ENCODE measurements around the gene NAALADL2.

Gene NAALADL2

GRCh38 chr3:174859114-174859735 lies at the start of gene NAALADL2:
Gene NAALADL2, plus strand, starts transcription at chr3:174859334.
- peak; percentile 5 for DNase-seq

- DNase-seq = no peak
Observed at GRCh38 chr3:174810254-174810653, 48.9 kb upstream of the NAALADL2 start.

GRCh38 chr3:174812172-174812862 lies 46.8 kb upstream of the NAALADL2 start:
- DNase-seq = no peak

- DNase-seq = no peak
Observed at GRCh38 chr3:174815750-174816149, 43.4 kb upstream of the NAALADL2 start.

GRCh38 chr3:174820885-174821284 lies 38.2 kb upstream of the NAALADL2 start:
- DNase-seq = no peak

GRCh38 chr3:174821477-174821876 lies 37.7 kb upstream of the NAALADL2 start:
- peak; percentile 63 for DNase-seq

GRCh38 chr3:174822320-174822719 lies 36.8 kb upstream of the NAALADL2 start:
- DNase-seq = no peak

DNA sequence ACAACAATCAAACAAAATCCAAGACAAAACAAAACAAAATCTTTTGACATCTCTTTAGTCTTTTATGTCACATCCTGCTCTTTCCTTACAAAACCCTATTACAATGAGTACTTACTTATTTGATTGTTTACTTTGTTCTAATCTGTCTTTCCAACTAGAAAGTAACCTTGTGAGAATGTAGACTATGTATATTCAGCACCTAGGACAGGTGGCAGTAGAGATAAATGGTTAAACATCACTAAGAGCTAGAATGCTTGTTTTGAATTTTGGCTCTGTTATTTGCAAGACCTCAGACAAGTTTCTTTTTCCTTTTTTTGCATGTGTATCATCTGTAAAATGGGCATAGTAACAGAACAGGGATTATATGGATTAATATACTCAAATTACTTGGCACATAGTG lies 33.1 kb upstream of the NAALADL2 start:
- DNase-seq = no peak

- no peak for DNase-seq
Observed at GRCh38 chr3:174844746-174845145, 14.4 kb upstream of the NAALADL2 start.

DNA sequence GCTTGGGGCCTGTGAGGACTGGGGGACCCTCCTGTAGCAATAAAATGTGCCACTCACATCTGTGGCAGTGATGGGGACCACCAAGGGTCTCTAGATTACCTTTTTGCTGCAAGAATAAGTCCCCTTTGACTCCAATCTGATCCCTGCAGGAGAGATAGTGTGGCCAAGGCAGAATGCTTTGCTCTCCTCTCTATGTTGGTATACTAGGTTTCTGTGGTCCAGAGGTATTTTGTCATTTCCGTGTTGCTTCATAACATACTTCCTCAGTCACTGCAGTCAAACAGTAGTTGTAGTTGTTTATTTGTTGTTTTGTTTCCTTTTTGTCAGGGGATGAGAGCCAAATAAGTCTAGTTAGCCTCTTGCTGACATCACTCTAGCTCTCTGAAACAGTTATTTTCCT lies 13.1 kb upstream of the NAALADL2 start:
- DNase-seq = no peak

DNA sequence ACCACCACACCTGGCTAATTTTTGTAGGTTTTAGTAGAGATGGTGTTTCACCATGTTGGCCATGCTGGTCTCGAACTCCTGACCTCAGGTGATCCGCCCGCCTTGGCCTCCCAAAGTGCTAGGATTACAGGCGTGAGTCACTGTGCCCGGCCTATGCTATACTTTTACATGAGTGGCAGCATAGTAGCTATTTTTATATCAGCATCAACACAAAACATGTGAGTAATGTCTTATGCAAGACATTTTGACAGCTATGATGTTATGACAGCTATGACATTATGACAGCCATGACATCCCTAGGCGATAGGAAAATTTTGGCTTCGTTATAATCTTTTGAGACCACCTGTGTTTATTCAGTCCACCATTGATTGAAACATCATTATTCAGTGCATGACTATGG lies 4.1 kb upstream of the NAALADL2 start:
- DNase-seq = no peak

- no peak for DNase-seq
Observed at GRCh38 chr3:174857301-174857700, 1.8 kb upstream of the NAALADL2 start.

DNA sequence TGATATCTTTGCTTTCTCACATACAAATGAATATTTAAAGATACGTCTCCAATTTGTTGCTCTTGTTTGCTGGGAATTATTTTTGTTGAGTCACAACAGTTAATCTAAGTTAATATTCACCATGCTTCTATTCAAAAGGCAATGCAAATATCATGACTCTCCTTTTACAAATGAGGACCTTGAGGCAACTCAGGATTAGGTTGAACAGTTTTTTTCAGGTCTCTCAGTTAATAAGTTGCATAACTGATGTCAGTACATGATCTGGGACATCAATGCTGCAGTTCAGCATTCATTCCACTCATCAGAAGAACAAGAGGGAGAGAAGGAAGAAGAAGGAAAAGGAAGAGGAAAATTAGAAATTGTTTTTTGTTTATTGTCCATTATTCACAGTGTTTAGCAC lies 781 bp upstream of the NAALADL2 start:
- no peak for DNase-seq

GRCh38 chr3:174859756-174860155 lies 622 bp downstream of the NAALADL2 start:
- DNase-seq = no peak

GRCh38 chr3:174862101-174862500 lies 3.0 kb downstream of the NAALADL2 start:
- DNase-seq = peak; percentile 72

DNA sequence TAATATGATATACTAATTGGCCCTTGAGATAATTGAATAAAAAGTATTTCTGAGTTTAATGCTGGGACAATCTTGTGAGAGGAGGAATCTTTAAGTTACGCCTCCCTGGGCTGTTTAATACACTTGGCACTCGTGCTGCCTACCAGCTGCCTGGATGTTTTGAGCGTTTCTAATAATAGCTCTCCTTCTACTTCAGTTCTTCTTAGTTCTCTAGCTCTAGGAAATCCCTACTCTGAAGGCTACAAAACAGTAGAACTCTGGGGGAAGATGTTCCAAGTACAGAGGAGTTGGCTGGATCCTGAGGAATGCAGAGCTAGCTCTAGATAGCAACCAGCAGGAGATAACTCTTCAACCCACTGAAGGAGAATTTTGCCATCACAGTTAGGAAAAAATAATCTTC lies 3.5 kb downstream of the NAALADL2 start:
- DNase-seq = peak; percentile 6

DNA sequence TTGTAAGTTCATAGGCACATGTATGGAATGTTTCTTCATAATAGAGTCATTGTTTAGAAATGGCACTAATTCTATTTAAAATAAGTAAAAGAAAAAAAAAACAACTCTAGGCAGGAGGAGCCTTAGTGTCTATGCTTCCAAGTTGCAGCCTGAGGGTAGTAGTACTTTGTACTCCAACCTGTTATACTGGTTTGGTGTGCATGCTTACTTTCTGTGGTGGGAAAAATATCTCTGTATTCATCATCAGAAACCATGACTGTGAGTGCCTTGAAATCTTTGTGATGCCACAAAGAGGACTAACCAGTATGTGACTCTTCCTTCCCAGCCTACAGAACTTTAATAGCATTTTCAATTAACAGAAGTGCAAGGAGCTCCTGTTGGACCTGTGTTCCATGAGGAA lies 4.4 kb downstream of the NAALADL2 start:
- DNase-seq = no peak

- no peak for DNase-seq
Observed at GRCh38 chr3:174869448-174869847, 10.3 kb downstream of the NAALADL2 start.

GRCh38 chr3:174873832-174874657 lies 14.9 kb downstream of the NAALADL2 start:
- DNase-seq = peak; percentile 54

DNA sequence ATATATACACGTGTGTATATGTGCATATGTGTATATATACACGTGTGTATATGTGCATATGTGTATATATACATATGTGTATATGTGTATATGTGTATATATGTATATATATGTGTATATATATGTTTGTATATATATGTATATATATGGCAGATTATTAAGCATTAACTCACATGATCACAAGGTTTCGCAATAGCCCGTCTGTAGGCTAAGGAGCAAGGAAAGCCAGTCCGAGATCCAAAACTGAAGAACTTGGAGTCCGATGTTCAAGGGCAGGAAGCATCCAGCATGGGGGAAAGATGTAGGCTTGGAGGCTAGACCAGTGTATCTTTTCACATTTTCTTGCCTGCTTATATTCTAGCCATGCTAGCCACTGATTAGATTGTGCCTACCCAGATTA lies 23.7 kb downstream of the NAALADL2 start:
- no peak for DNase-seq

GRCh38 chr3:174883881-174884675 lies 24.9 kb downstream of the NAALADL2 start:
- DNase-seq = no peak

DNA sequence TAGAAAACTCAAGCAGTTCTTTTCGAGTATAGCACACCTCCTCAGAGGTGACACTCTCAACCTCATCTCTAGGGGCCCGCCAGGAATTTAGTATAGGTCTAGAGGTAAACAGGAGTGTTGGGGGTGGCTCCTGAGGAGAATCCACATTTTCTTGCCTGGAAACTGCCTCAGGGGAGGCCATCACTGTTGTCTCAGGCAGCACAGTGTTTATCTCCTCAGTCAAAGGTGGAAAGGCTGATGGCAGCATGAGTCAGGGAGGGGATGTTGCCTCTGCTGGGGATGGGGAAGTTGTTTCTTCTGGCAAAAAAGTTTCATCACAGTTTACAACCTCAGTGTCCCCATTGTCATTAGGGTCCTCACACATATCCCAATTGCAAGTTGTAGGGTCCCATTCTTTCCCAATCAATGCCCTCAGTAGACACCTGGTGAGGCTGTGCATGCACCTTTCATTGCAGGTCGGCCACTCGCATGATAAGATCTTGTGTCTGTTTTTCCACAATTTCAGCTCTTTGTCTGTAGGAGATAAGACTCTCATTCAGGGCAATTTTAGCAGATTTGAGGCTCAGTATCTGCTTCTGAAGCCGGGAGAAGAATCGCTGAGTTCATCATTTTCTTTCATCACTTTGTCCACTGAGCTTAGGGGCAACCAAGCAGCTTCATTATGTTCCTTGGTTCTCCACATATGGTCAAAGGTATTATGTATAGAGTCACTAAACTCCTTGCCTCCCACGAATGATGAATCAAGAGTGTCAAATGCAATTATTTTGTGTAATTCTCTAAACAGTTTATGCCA lies 25.8 kb downstream of the NAALADL2 start:
- DNase-seq = no peak

Data from NCI-H2171 treated with DMSO at 0.1 percent for 48 hours (cell line).